Right lobe of liver (tissue), 6 donors: ENCODE measurements around the gene PKD1. TPM values are rescaled to one million over a fixed set of nuclear protein-coding genes. Genes with fewer than 3 reads are reported as not detected.

ENCODE experiments used
- ATAC-seq, 4 donors: fragments of 200-7000 bp; cut with Tn5 transposase; one replicate each; pipeline ENCODE4 v1.9.1; 2020; ENCODE audit warnings: mild to moderate bottlenecking in 4 of 4, moderate library complexity in 4 of 4
- DNase-seq, 3 donors: peaks; one replicate each; pipeline ENCODE4 v3.0.0-alpha.2; 2020
- H3K27ac ChIP-seq, 3 donors: fragments of 200-600 bp; one replicate each; pipeline ENCODE4 v1.8.0; 2022
- H3K27me3 ChIP-seq, 2 donors: fragments of 200-600 bp; one replicate each; pipeline ENCODE4 v1.8.0; 2022
- H3K36me3 ChIP-seq, 4 donors: fragments of 200-600 bp; sonication (generic) in 1 of 4; one replicate each; pipeline versions ENCODE4 v1.5.1 to v1.8.0; 2017 to 2022; ENCODE audit warnings: control low read depth in 1 of 4
- H3K4me1 ChIP-seq, 4 donors: fragments of 200-600 bp; sonication (generic) in 1 of 4; one replicate each; pipeline versions ENCODE4 v1.5.1 to v1.8.0; 2017 to 2022; ENCODE audit warnings: control low read depth in 1 of 4
- H3K4me3 ChIP-seq, 3 donors: fragments of 200-600 bp; one replicate each; pipeline ENCODE4 v1.8.0; 2022
- H3K9me3 ChIP-seq, 4 donors: fragments of 200-600 bp; sonication (generic) in 1 of 4; one replicate each; pipeline versions ENCODE4 v1.5.1 to v1.8.0; 2017 to 2022; ENCODE audit warnings: control low read depth in 1 of 4
- POLR2A ChIP-seq: fragments of 450-650 bp; IDR thresholded peaks from one replicate; pipeline ENCODE4 v1.6.1; 2017; ENCODE audit warnings: antibody characterized with exemption, mild to moderate bottlenecking
- WGBS: methylation state at CpG from one replicate; pipeline ENCODE4 v1.1.6; 2018; ENCODE audit warnings: low coverage, low lambda C conversion rate; ENCODE audit not compliant: insufficient coverage; ENCODE audit errors: missing lambda C conversion rate; 5-methylcytosine and 5-hydroxymethylcytosine counted together
- intact Hi-C, 2 donors: fragments of 100-400 bp; cut with DNase I; formaldehyde crosslinking; loops; one replicate each; pipeline versions ENCODE4 v1.11.2 to v1.14.1; 2022
- total RNA-seq, 6 experiments: library from RNA; depleted of rRNA in 2 of 6; stranded (reverse); fragments of >200 nt in 2 of 6; fragmentation: NEBNext Ultra II Directional in 3 of 6; extraction: Animal tissue kit (Norgen Biotek cat#: 25700) in 3 of 6; gene quantifications; one replicate each; pipeline versions ENCODE4 v1.1.0 to v1.2.4, GENCODE V29; 2016 to 2023
- TF ChIP-seq, protein P1 (sequence below), 4 donors: fragments of 200-600 bp in 3 of 4; fragments of 450-650 bp in 1 of 4; IDR thresholded peaks; one replicate each; pipeline versions ENCODE4 v1.5.1 to v1.8.0; 2016 to 2022; ENCODE audit warnings: antibody characterized with exemption in 4 of 4, mild to moderate bottlenecking in 2 of 4
- donor health status: DM: no; HTN: yes; CAD: no.
- donor health status: DM: no; HTN: no; CAD: no.
- donor health status: DM: no; HTN: no; CAD: no.
- donor health status: DM: no; HTN: yes; CAD: no.
- donor health status: DM: no; HTN: yes; CAD: no.

Gene PKD1
- total RNA-seq, 6 experiments from 2014 or later: 28.5 to 58.2 (median 42.8) TPM

DNA sequence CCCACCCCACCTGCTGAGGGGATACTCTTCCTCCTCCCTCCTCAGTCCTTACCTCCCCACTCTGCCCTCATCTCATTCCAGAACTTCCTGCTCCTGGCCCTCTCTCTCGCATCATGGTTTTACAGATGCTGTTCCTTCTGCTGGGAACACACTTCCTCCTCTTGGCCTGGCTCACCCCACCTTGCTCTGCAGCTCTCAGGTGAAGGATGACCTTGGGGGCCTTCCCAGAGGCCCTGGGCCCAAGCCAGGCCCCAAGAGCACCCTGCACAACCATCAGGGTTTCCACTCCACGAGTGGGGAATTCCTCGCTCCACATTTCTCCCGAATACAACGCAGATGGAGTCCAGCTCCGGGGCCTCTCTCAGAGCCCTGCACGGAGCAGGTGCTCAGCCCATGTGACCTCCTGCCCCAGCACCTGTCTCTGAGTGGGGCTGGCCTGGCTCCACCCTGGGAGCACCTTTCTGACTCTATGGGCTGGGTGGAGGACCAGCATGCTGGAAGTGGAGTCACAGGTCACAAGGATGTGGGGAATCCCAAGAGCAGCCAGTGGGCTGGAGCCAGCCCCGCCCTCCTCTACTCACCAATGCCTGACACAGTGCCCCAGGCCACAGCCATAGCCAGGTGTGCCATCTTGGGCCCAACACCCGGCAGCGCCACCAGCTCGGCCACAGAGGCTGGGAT is 92.6 kb downstream of the PKD1 start:
- H3K36me3 ChIP-seq: no peaks in the 10 kb centered on the region
- intact Hi-C loops: no loop called here
- ATAC-seq: no peak
- TF ChIP-seq, protein P1, sequence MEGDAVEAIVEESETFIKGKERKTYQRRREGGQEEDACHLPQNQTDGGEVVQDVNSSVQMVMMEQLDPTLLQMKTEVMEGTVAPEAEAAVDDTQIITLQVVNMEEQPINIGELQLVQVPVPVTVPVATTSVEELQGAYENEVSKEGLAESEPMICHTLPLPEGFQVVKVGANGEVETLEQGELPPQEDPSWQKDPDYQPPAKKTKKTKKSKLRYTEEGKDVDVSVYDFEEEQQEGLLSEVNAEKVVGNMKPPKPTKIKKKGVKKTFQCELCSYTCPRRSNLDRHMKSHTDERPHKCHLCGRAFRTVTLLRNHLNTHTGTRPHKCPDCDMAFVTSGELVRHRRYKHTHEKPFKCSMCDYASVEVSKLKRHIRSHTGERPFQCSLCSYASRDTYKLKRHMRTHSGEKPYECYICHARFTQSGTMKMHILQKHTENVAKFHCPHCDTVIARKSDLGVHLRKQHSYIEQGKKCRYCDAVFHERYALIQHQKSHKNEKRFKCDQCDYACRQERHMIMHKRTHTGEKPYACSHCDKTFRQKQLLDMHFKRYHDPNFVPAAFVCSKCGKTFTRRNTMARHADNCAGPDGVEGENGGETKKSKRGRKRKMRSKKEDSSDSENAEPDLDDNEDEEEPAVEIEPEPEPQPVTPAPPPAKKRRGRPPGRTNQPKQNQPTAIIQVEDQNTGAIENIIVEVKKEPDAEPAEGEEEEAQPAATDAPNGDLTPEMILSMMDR (IDR thresholded peaks at IDR 0.05): no peak
- TF ChIP-seq POLR2A: no peak
- no peaks in the 10 kb centered on the region for H3K27me3 ChIP-seq
- no peak overlapping the region for H3K27ac ChIP-seq
- H3K4me1 ChIP-seq: peaks cover 1 to 44% (median 22%) of the 10 kb centered on the region in 4 donors
- 51% methylated on average over 6 of the region's 11 CpGs for WGBS
- DNase-seq: peak in 1 of 3 donors; percentile 47
- no peak overlapping the region for H3K4me3 ChIP-seq
- H3K9me3 ChIP-seq: no peaks in the 10 kb centered on the region

DNA sequence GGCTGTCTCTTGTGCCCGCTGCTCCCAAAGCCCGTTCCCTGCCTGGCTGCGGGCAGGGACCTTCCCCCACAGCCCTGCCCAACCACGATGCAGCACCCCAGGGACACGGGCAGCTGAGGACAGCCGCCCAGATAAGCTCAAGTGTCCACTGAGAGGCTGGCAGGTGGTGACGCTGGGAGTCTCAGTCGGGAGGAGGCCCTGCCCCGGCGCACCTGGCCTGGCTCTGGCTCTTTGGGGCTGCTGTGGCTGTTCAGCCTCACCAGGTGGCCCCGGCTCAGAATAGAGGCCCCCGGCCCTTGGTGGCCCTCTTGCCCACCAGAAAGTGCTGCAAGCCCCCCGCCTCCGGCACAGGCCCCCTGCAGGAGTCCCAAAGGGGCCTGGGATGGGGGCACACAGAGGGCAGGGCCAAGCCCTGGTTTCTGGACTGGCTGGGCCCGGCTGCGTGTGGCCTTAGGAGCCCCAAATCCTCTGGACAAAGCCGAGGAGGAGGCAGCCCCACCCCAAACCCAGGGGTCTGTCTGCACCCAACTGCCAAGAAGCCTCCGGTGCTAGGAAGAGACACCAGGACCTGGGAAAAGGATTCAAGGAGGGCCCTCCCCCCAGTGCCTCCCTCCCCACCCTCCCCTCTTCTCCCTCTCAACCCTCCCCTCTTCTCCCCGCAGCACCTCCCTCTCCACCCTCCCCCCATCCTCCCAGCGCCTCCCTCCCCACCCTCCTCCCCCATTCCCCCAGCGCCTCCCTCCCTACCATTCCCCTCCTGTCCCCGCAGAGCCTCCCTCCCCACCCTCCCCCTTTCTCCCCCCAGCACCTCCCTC is 93.3 kb downstream of the PKD1 start:
- intact Hi-C loops: no loop called here
- Histone ChIP-seq H3K36me3 (peaks cover 0 to 4% (median 1%) of the 10 kb centered on the region in 4 donors), H3K4me3 (no peak overlapping the region), H3K27ac (peak overlapping the region in 2 of 3 donors; percentile 86 to 96), H3K9me3 (no peaks in the 10 kb centered on the region), H3K27me3 (no peaks in the 10 kb centered on the region), H3K4me1 (peaks cover 1 to 47% (median 24%) of the 10 kb centered on the region in 4 donors)
- ATAC-seq: peak in 2 of 4 donors; percentile 4 to 11
- 31% methylated on average over 6 of the region's 22 CpGs for WGBS
- DNase-seq: peak in 2 of 3 donors; percentile 87 to 90
- TF ChIP-seq, protein P1 (IDR thresholded peaks at IDR 0.05): no peak
- no peak for TF ChIP-seq POLR2A

DNA sequence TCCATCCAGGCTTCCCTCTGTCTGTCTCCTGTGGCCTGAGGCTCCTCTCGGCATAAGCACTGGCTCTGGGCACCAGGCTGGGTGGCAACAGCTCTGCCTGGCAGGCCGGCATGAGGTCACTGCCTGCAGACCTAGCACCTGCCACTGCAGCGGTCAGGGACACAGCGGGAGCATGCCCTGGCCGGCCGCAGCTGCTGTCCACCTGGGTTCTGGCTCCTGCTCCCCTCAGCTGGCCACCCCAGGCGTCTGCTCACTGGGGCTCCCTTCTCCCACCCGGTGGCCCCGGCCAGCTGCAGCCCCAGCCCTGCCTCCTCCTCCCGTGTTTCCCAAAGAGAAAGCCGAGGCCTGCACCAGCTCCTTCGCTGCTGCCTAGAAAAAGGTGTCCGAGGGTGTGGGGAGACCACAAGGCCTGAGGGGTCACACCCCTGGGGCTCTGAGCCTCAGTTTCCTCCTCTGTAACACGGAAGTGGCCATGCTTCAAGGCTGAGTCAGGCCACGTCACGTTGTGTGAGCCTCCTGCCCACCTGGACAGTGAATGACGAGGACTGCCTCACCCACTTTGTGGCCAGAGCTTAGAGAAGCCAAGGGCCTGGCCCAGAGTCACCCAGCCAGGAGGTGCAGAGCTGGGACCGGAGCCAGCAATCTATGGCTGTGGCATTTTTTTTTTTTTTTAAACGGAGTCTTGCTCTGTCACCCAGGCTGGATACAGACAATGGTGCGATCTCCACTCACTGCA is 94.7 kb downstream of the PKD1 start:
- peaks cover 0 to 6% (median 3%) of the 10 kb centered on the region in 4 donors for H3K36me3 ChIP-seq
- H3K27me3 ChIP-seq: no peaks in the 10 kb centered on the region
- DNase-seq: peak; percentile 83 to 92 (median 90)
- 18% methylated on average over 2 of the region's 20 CpGs for WGBS
- peak; percentile 32 for TF ChIP-seq POLR2A
- TF ChIP-seq, protein P1 (IDR thresholded peaks at IDR 0.05): no peak
- peaks cover 1 to 45% (median 20%) of the 10 kb centered on the region in 4 donors for H3K4me1 ChIP-seq
- intact Hi-C loops: no loop called here
- peak; percentile 42 to 58 (median 54) for ATAC-seq
- H3K27ac ChIP-seq: peak overlapping the region; percentile 69 to 96 (median 86)
- H3K9me3 ChIP-seq: no peaks in the 10 kb centered on the region
- H3K4me3 ChIP-seq: peak overlapping the region in 2 of 3 donors; percentile 74 to 81

DNA sequence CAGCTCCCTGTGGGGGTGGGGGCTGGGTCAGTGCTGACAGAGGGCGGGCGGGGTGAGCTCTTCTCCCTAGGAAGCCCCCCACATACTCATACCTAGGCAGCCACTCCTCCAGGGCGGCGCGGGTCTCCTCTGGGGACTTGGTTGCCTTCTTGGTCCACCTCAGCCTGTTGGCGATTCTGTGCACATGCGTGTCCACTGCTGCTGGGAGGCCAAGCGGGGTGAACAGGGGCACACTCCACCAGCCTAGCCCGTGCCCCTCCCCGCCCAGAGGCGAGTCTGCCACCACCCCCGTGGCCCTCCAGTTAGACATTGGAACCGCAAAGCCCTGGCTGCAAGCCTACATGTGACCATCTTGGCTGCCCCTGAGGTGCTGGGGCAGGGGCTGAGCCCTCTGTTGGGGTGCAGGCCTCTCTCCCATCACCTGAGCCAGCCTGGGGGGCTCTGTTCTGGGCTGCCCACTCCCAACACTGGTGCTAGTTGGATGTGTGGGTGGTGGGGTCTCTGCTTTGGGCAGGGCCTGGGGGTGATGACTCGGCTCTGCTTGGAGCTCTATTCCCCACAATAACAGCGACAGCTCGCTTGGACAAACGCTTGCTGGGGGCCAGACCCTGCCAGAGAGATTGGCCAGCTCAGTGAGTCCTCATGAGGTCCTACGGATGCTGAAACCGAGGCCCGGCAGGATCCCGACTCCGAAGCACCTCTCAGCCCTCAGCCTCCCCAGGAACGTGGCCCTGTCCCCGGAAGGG is 95.5 kb downstream of the PKD1 start:
- peak overlapping the region in 2 of 3 donors; percentile 74 to 81 for H3K4me3 ChIP-seq
- H3K36me3 ChIP-seq: peaks cover 0 to 6% (median 3%) of the 10 kb centered on the region in 4 donors
- WGBS: 24% methylated on average over 3 of the region's 24 CpGs
- TF ChIP-seq, protein P1 (IDR thresholded peaks at IDR 0.05): no peak
- no peak for TF ChIP-seq POLR2A
- DNase-seq (peak; percentile 52 to 95 (median 94)), ATAC-seq (peak; percentile 3 to 53 (median 44))
- no peaks in the 10 kb centered on the region for H3K27me3 ChIP-seq
- no peaks in the 10 kb centered on the region for H3K9me3 ChIP-seq
- intact Hi-C loops: no loop called here
- peak overlapping the region; percentile 69 to 96 (median 86) for H3K27ac ChIP-seq
- peaks cover 1 to 49% (median 20%) of the 10 kb centered on the region in 4 donors for H3K4me1 ChIP-seq
